SK-N-DZ (cell line): Measurements from ENCODE around the gene COQ5. TPM values are rescaled to one million over a fixed set of nuclear protein-coding genes. Genes with fewer than 3 reads are reported as not detected.
A peak's percentile ranks its signal among the peaks of the same experiment; 100 is the strongest.
"Not testable (repeated sequence)": the region's sequence is repeated elsewhere in the genome, so short reads cannot be mapped to it uniquely, and the experiment has no call there.

ENCODE experiments used
- DNase-seq: peaks from one replicate; pipeline ENCODE4 v3.0.0-alpha.2; 2015; ENCODE audit warnings: low spot score
- polyA plus RNA-seq, 2 experiments: library from polyadenylated mRNA; depleted of rRNA; stranded (reverse); fragments of >200 nt; gene quantifications; 2 replicates each; pipeline ENCODE4 v1.2.3, GENCODE V29; 2014

COQ5 gene
- polyA plus RNA-seq (2014; cell fraction: cytosol; rRNA removed), result 81.5 and 98.4 TPM in 2 replicates
- polyA plus RNA-seq (2014; cell fraction: nucleus; rRNA removed), result 60.3 and 76.9 TPM in 2 replicates

- peak; percentile 91 for DNase-seq
Observed at GRCh38 chr12:120528861-120529525, at the start of gene COQ5. TSS of gene COQ5 (minus strand) at chr12:120529158. CDS start at chr12:120529141, 17 bp downstream.

GRCh38 chr12:120574106-120574505, 45.1 kb upstream of the COQ5 start:
- DNase-seq, result no peak

- no peak for DNase-seq
Observed at GRCh38 chr12:120573560-120573959, 44.6 kb upstream of the COQ5 start.

- DNase-seq, result no peak
Observed at GRCh38 chr12:120571299-120571698, 42.3 kb upstream of the COQ5 start.

- no peak for DNase-seq
Observed at GRCh38 chr12:120563495-120563894, 34.5 kb upstream of the COQ5 start.

GRCh38 chr12:120562906-120563305, 33.9 kb upstream of the COQ5 start:
- no peak for DNase-seq

- no peak for DNase-seq
Observed at GRCh38 chr12:120557589-120557988, 28.6 kb upstream of the COQ5 start.

GRCh38 chr12:120554678-120555077, 25.7 kb upstream of the COQ5 start:
- DNase-seq, result no peak

GRCh38 chr12:120546050-120546386, 17.1 kb upstream of the COQ5 start:
- no peak for DNase-seq

GRCh38 chr12:120544691-120545090, 15.7 kb upstream of the COQ5 start:
- DNase-seq, result no peak

- DNase-seq, result no peak
Observed at GRCh38 chr12:120542166-120542565, 13.2 kb upstream of the COQ5 start.

GRCh38 chr12:120540445-120540844, 11.5 kb upstream of the COQ5 start:
- DNase-seq, result no peak

- DNase-seq, result no peak
Observed at GRCh38 chr12:120539303-120539702, 10.3 kb upstream of the COQ5 start.

- DNase-seq, result no peak
Observed at GRCh38 chr12:120538281-120539156, 9.6 kb upstream of the COQ5 start.

GRCh38 chr12:120537856-120538220, 8.9 kb upstream of the COQ5 start:
- no peak for DNase-seq

GRCh38 chr12:120536064-120536791, 7.3 kb upstream of the COQ5 start:
- DNase-seq, result no peak

GRCh38 chr12:120534703-120535655, 6.0 kb upstream of the COQ5 start:
- DNase-seq, result peak; percentile 42

GRCh38 chr12:120534203-120534702, 5.3 kb upstream of the COQ5 start, which contains the start of gene RNF10:
TSS of gene RNF10 (plus strand) at chr12:120534356. CDS start at chr12:120534812, 456 bp downstream.
- DNase-seq, result peak; percentile 93

GRCh38 chr12:120532701-120533238, 3.8 kb upstream of the COQ5 start:
- DNase-seq, result no peak

- DNase-seq, result not testable (repeated sequence)
Observed at GRCh38 chr12:120530418-120530761, 1.4 kb upstream of the COQ5 start.
